ENCODE results near the gene CRTC2. TPM values are rescaled to one million over a fixed set of nuclear protein-coding genes. Genes with fewer than 3 reads are reported as not detected.
"Not testable (repeated sequence)": the region's sequence is repeated elsewhere in the genome, so short reads cannot be mapped to it uniquely, and the experiment has no call there.

Gene CRTC2
- total RNA-seq, 2 donors from 2014 or later, result 26.6 to 31.0 TPM

DNA sequence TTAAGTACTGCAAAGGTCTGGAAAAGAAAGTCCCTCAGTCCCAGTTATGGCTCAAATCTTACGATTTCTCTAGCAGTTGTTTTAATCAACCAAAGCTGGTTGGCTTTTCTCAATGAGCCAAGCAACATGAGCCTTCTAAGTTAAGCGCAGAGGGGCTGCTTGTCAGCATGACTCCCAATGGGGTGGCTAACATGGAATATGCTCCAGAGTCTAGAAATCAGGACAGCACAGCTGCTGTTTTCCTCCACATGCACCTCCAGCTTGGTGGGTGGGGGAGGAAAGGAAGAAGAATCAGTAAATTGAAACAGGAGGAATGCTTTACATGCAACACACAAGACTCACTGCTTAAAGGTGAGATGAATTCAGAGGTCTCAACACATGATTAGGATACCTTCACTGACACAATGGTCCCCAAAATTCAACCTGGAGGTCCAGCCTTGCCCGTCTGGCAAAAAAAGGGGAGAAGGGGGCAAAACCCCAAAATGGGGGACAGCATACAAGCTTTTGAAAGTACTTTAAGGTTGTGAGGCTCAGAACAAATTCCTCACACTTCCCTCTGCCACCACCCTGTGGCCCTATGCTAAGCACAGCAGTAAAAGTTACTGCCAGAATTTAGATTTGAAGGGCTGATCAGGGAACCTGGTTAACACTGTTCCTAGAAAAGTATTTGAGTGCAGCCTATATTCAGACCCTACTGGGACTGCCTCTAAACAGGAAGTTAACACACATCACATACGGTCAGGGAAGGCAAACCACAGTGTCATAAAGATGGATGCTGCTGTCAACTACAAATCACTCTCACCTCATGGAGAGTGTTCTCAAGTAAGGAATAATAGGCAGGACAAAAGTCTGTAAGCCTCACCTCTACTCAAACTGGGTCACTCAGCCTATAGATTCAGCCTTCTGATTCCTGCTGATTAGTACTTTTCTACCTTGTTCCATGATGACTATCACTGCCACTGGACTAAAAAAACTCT is 38.2 kb downstream of the CRTC2 start:
- intact Hi-C loops (cut with DNase I), result loop anchor here in 1 of 2 donors (5.0 kb wide), 1 partner anchor 33 kb away; no protein-coding TSS in a partner anchor

DNA sequence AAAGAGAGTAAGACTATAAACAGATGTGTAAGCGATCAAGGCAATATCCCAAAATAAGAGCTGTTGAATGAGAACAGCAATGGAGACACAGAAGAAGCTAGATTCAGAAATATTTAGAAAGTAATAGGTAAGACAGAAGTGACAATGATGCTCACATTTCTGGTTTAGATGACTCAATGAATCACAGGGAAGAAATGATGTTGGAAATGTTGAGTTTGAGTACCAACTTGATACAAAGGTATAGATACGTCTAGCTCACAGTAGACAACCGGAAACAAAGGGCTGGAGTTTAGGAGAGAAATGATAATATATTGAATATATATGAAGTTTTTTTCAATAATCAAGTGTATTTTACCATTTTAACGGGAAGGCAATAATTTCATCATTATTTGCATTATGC is 42.1 kb downstream of the CRTC2 start:
- intact Hi-C loops (cut with DNase I), result no loop called here

More for the DNA sequence above, 38.2 kb downstream of the CRTC2 start:
- no peak for DNase-seq (ENCODE audit: low spot score)

DNA sequence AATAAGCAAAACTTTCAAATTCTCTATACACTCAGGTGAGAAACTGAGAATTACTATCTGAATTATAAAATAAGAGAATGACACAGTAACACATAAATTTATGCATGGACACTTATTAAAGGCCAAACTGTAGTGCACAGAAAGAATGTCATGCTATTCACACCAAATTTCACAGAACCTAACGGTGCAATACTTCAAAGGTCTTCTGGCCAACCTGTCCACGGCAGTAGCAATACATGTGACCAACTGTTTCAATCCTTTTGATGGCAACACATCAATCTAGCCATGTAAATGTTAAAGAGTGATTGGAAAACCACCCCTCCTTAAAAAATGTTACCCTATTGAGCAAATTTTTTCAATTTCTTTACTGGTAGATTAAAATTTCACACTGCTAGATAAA is 46.1 kb downstream of the CRTC2 start:
- intact Hi-C loops (cut with DNase I), result no loop called here

More for the DNA sequence above, 42.1 kb downstream of the CRTC2 start:
- no peak for DNase-seq (ENCODE audit: low spot score)

DNA sequence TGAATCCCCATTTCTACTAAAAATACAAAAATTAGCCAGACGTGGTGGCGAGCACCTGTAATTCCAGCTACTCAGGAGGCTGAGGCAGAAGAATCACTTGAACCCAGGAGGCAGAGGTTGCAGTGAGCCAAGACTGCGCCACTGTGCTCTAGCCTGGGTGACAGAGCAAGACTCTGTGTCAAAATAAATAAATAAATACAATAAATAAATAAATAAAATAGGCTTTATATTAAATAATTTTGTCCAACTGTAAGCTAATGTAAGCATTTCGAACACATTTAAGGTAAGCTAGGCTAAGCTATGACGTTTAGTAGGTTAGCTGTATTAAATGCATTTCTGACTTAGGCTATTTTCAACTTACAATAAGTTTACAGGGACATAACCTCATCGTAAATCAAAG is 47.9 kb downstream of the CRTC2 start:
- DNase-seq (ENCODE audit: low spot score); intact Hi-C loops (cut with DNase I): not testable (repeated sequence)

More for the DNA sequence above, 46.1 kb downstream of the CRTC2 start:
- DNase-seq (ENCODE audit: low spot score), result no peak

DNA sequence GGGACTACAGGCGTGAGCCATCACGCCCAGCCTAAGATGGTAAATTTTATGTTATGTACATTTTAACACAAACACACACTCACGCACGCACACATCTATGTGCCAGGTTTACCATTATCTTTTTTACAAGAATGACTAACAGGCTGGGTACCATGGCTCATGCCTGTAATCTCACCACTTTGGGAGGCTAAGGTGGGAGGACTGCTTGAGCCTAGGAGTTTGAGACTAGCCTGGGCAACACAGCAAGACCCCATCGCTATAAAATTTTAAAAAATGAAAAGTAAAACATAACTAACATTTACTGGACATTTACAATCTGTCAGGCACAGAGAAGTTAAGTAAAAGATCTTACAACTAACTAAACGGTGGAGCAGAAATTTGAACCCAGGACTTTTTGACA is 50.3 kb downstream of the CRTC2 start:
- intact Hi-C loops (cut with DNase I), result no loop called here
- no peak for DNase-seq (ENCODE audit: low spot score)

DNA sequence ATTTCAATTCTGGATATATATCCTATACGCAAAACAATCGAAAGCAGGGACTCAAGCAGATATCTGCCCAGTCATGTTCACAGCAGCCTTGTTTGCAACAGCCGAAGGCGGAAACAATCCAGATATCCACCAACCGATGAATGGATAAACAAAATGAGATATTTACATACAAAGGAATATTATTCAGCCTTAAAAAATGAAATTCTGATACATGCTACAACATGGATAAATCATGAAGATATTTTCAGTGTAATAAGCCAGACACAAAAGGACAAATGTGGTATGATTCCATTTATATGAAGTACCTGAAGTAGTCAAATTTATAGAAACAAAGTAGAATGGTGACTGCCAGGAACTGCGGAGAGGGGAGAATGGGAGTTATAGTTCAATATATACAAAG is 51.3 kb downstream of the CRTC2 start:
- DNase-seq (ENCODE audit: low spot score), result no peak
- intact Hi-C loops (cut with DNase I), result no loop called here

DNA sequence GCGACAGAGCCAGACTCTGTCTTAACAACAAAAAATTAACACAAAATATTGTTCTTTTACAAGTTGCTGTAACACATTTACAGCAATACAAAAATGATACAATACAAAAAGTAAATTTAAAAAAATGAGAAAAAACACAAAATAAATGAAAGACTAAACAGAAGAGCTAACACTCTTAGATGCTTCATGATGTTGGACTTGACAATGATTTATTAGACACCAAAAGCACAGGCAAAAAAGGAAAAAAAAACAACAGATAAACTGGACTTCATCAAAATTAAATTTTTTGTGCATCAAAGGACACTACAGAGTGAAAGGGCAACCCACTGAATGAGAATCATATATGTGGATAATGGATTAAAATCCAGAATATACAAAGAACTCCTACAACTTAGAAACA is 52.0 kb downstream of the CRTC2 start:
- intact Hi-C loops (cut with DNase I), result no loop called here
- DNase-seq (ENCODE audit: low spot score), result no peak

DNA sequence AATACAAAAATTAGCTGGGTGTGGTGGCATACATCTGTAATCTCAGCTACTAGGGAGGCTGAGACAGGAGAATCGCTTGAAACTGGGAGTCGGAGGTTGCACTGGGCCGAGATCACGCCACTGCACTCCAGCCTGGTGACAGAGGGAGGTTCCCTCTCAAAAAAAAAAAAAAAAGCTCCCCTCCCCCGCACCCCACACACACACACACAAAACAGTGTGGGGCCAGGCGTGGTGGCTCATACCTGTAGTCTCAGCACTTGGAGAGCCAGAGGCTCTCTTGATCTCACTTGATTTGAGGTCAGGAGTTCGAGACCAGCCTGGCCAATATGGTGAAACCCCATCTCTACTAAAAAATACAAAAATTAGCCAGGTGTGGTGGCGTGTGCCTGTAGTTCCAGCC is 52.5 kb downstream of the CRTC2 start:
- intact Hi-C loops (cut with DNase I); DNase-seq (ENCODE audit: low spot score): not testable (repeated sequence)

DNA sequence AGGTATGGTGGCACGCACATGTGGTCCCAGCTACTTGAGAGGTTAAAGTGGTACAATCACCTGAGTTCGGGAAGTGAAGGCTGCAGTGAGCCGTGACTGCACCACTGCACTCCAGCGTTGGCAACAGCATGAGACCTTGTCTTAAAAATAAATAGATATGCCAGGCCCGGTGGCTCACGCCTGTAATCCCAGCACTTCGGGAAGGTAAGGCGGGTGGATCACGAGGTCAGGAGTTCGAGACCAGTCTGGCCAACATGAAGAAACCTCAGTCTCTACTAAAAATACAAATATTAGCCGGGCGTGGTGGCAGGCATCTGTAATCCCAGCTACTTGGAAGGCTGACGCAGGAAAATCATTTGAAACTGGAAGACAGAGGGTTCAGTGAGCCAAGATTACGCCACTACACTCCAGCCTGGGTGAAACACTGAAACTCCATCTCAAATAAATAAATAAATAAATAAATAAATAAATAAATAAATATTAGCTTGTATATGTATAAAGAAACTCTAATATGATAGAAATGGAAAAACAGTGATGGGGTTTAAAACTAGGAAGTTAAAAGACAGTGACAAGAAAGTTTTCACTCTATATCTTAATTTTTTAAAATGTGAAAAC is 54.5 kb downstream of the CRTC2 start:
- no peak for DNase-seq (ENCODE audit: low spot score)
- intact Hi-C loops (cut with DNase I), result no loop called here

DNA sequence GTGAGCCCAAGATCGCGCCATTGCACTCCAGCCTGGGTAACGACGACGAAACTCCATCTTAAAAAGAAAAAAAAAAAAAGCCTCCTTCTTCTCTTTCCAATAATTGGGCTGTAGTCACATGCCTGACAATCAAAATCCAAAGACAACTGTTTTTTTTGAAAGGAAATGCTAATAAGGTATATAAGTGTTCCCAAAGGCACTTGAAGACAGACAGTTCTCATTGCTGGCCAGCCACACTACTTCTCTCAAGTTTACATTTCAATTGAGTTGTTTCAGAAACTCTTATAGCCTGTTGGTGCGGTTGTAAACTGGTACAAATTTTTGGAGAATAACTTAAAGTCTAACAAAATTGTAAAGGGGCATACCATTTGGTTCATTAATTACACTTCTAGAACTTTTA is 58.9 kb downstream of the CRTC2 start:
- intact Hi-C loops (cut with DNase I), result no loop called here
- no peak for DNase-seq (ENCODE audit: low spot score)

Small RNAs within 50 kb of the gene (microRNA-seq; reads per million reads assigned to microRNA genes)
- gene MIR6737 (ENCODE audit: borderline microRNAs expressed in 2 of 2), result 0.65 to 0.78 reads per million in 2 donors

Other genes with a start within 250 kb of the CRTC2 start
- gene INTS3, start 230.6 kb downstream of the CRTC2 start, total RNA-seq, result 10 to 100 TPM; 41.4 to 49.0 TPM
- gene SLC27A3, start 183.2 kb downstream of the CRTC2 start, total RNA-seq, result 10 to 100 TPM; 60.5 to 64.5 TPM
- gene GATAD2B, start 35.6 kb downstream of the CRTC2 start, total RNA-seq, result 10 to 100 TPM; 33.5 to 43.5 TPM
- gene DENND4B, start 11.9 kb downstream of the CRTC2 start, total RNA-seq, result 10 to 100 TPM; 41.7 to 47.5 TPM
- gene SLC39A1, start 4.9 kb upstream of the CRTC2 start, total RNA-seq, result 10 to 100 TPM; 76.5 to 79.5 TPM
- gene CREB3L4, start 9.3 kb upstream of the CRTC2 start, total RNA-seq, result 1 to 10 TPM; 3.2 to 5.3 TPM
- gene JTB, start 19.1 kb upstream of the CRTC2 start, total RNA-seq, result 10 to 100 TPM; 77.5 to 78.2 TPM
- gene RAB13, start 27.7 kb upstream of the CRTC2 start, total RNA-seq, result 100 to 1,000 TPM; 144 to 149 TPM
- gene RPS27, start 32.1 kb upstream of the CRTC2 start, total RNA-seq, result 1,000 to 10,000 TPM; 1,661 to 1,802 TPM
- gene NUP210L, start 196.5 kb upstream of the CRTC2 start, total RNA-seq, result under 1 TPM; 0.05 to 0.14 TPM
- gene TPM3, start 233.5 kb upstream of the CRTC2 start, total RNA-seq, result 100 to 1,000 TPM; 177 to 189 TPM
- gene CFAP141, start 247.7 kb upstream of the CRTC2 start, total RNA-seq, result not detected

Data from posterior vena cava (tissue), 2 donors.